GM12801 (cell line): ENCODE results near the gene KEAP1.

Experiments
- TF ChIP-seq, protein P1 (sequence below): IDR thresholded peaks from one replicate; pipeline ENCODE4 v1.5.1; 2011; ENCODE audit warnings: control low read depth; ENCODE audit not compliant: insufficient read length; ENCODE audit errors: extremely low read depth

The KEAP1 gene

DNA sequence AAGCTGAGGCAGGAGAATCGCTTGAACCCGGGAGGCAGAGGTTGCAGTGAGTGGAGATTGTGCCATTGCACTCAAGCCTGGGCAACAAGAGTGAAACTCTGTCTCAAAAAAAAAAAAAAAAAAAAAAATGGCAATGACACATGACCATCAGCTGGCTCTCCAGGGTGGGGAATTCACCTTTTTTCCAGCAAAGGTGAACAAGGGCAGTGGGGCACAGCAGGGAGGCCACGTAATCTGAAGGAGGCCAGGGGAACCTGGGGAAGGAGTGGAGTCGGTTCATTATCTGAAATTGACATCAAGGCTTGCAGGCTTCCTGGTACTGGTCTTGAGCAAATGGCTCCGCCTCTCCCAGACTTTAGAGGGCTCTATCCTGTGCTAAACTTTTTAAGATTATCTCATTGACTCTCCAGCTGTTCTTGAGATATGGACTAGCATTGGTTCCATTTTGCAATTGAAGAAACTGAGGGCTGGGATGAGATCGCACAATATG, 28.1 kb downstream of the KEAP1 start:
- TF ChIP-seq, protein P1, sequence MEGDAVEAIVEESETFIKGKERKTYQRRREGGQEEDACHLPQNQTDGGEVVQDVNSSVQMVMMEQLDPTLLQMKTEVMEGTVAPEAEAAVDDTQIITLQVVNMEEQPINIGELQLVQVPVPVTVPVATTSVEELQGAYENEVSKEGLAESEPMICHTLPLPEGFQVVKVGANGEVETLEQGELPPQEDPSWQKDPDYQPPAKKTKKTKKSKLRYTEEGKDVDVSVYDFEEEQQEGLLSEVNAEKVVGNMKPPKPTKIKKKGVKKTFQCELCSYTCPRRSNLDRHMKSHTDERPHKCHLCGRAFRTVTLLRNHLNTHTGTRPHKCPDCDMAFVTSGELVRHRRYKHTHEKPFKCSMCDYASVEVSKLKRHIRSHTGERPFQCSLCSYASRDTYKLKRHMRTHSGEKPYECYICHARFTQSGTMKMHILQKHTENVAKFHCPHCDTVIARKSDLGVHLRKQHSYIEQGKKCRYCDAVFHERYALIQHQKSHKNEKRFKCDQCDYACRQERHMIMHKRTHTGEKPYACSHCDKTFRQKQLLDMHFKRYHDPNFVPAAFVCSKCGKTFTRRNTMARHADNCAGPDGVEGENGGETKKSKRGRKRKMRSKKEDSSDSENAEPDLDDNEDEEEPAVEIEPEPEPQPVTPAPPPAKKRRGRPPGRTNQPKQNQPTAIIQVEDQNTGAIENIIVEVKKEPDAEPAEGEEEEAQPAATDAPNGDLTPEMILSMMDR = no peak

DNA sequence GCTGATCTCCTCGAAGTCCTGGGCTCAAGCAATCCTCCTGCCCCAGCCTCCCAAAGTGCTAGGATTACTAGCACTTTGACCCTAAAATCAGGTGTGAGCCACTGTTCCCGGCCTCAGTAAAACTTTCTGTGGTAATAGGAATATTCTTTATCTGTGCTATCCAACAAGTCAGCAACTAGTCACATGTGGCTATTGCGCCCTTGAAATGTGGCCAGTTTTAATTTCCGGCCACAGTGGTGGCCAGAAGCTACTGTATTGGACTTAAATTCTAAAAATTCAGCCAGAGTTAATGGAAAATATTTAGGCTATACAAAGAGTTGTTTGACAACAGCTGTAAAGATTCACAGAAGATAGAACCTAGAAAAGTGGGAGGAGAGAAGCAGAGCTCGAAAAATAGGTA, 30.0 kb downstream of the KEAP1 start:
- TF ChIP-seq, protein P1 = no peak

DNA sequence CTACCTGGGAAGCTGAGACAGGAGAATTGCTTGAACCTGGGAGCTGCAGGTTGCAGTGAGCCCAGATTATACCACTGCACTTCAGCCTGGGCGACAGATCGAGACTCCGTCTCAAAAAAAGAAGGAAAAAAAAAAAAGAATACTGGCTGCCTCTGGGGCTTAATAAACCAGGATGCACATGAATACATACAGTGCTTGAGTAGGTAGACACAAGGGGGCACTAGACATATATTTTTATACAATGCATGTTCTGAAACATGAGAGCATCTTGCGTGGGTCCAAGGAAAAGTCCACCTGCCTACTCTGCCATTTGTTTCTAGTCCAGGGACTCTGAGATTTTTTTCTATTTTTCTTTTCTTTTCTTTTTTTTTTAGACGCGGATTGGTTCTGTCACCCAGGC, 31.2 kb downstream of the KEAP1 start:
- TF ChIP-seq, protein P1 = no peak

DNA sequence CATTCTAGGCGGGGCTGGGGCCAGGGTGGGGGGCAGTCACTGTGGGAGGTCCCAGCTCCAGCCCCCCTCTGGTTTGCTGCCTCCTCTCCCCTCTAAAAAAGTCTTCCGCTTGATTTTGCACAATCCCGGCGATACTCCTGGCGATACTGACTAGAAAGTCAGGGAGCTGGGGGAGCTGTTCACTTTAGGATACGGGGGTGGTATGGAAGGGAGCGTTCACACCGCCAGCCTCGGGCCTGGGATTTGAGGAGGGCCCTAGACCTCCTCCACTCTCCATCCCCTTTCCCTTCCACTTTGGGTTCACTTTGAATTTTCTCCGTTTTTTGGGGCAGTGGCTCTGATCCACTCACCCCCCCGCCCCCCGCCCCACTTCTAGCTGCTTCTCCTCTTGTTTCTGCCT, 35.0 kb downstream of the KEAP1 start:
- TF ChIP-seq, protein P1 = no peak

DNA sequence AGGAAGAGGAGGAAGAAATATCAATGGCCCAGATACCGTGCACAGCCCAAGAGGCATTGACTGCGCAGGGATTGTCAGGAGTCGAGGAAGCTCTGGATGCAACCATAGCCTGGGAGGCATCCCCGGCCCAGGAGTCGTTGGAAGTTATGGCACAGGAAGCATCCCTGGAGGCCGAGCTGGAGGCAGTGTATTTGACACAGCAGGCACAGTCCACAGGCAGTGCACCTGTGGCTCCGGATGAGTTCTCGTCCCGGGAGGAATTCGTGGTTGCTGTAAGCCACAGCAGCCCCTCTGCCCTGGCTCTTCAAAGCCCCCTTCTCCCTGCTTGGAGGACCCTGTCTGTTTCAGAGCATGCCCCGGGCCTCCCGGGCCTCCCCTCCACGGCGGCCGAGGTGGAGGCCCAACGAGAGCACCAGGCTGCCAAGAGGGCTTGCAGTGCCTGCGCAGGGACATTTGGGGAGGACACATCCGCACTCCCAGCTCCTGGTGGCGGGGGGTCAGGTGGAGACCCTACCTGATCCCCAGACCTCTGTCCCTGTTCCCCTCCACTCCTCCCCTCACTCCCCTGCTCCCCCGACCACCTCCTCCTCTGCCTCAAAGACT, 36.0 kb downstream of the KEAP1 start:
- TF ChIP-seq, protein P1 = no peak

DNA sequence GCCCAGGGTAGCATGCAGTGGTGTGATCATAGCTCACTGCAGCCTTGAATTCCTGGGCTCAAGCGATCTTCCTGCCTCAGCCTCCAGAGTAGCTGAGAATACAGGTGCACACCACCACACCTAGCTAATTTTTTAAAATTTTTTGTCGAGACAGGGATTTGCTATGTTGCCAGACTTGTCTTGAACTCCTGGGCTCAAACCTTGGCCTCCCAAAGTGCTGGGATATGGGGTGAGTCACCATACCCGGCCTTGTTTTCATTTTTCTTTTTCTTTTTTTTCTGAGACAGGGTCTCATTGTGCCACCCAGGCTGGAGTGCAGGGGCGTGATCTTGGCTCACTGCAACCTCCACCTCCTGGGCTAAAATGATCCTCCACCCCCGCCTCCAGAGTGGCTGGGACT, 38.7 kb downstream of the KEAP1 start:
- TF ChIP-seq, protein P1 = no peak

DNA sequence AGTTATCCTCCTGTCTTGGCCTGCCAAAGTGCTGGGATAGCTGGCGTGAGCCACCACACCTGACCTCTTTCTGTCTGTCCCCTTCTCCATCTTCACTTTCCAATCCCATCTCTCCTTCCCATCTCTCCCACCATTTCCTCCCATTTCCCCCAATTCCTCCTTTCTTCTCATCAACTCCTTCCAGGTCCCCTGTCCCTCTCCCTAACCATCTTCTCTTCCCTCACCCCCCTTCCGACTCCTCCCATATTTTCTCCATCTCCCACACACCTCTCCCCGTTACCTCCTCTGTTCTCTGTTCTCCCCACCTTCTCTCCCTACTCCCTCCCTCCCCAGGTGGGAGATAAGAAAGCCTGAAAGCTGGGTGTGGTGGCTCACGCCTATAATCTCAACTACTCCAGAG, 40.6 kb downstream of the KEAP1 start:
- TF ChIP-seq, protein P1 = no peak
